ENCODE results near the gene QRICH1. TPM values are rescaled to one million over a fixed set of nuclear protein-coding genes. Genes with fewer than 3 reads are reported as not detected.
A peak's percentile ranks its signal among the peaks of the same experiment; 100 is the strongest.

The QRICH1 gene
- total and polyA plus RNA-seq, 2 of the 13 experiments (the other 11 are each of a cell fraction or from before 2014, with no cell fraction given) = 52.6 to 102 TPM

GRCh38 chr3:49132437-49133225 is 38.8 kb upstream of the QRICH1 start, which contains the start of gene LAMB2 (continued):
- TF ChIP-seq NR1H2 (CRISPR knock-in tag; IDR thresholded peaks at IDR 0.05; ENCODE audit: borderline replicate concordance, low read depth) (no peak), GMEB1 (CRISPR knock-in tag; IDR thresholded peaks at IDR 0.05; ENCODE audit: borderline replicate concordance) (0 out of 2 replicates have a peak, but pooled peaks have one; percentile 34), SALL1 (CRISPR knock-in tag; IDR thresholded peaks at IDR 0.05) (peak; percentile 66), ZNF281 (CRISPR knock-in tag; IDR thresholded peaks at IDR 0.05; ENCODE audit: borderline replicate concordance) (peak; percentile 45; the same call in 1 of the 2 replicates), SP2 (CRISPR knock-in tag; IDR thresholded peaks at IDR 0.05) (no peak), MED8 (CRISPR knock-in tag; IDR thresholded peaks at IDR 0.05; ENCODE audit: insufficient replicate concordance) (no peak), DR1 (CRISPR knock-in tag; IDR thresholded peaks at IDR 0.05) (peak; percentile 54; the same call in 1 of the 2 replicates), ZBTB7A (CRISPR knock-in tag; IDR thresholded peaks at IDR 0.05) (peak; percentile 26; the same call in 1 of the 2 replicates), ZNF777 (CRISPR knock-in tag; IDR thresholded peaks at IDR 0.05) (peak; percentile 80), KLF12 (CRISPR knock-in tag; IDR thresholded peaks at IDR 0.05; ENCODE audit: borderline replicate concordance) (0 out of 2 replicates have a peak, but pooled peaks have one; percentile 68), MXD1 (CRISPR knock-in tag; IDR thresholded peaks at IDR 0.05) (peak; percentile 71), POLR2G (IDR thresholded peaks at IDR 0.05; ENCODE audit: low read depth, low read length) (peak; percentile 82), NFKB2 (CRISPR knock-in tag; IDR thresholded peaks at IDR 0.05; ENCODE audit: borderline replicate concordance) (peak; percentile 69; the same call in 1 of the 2 replicates), MIER3 (CRISPR knock-in tag; IDR thresholded peaks at IDR 0.05; ENCODE audit: borderline replicate concordance) (peak; percentile 34; the same call in 1 of the 2 replicates), ATF4 (CRISPR knock-in tag; IDR thresholded peaks at IDR 0.05) (peak in 1 of 2 experiments; percentile 40; a peak in 1 of 4 replicates), ZNF333 (CRISPR knock-in tag; IDR thresholded peaks at IDR 0.05; ENCODE audit: borderline replicate concordance) (peak; percentile 94; the same call in 1 of the 2 replicates), HDAC1 (CRISPR knock-in tag; IDR thresholded peaks at IDR 0.05) (peak; percentile 73; the same call in 1 of the 2 replicates), ISL2 (CRISPR knock-in tag; IDR thresholded peaks at IDR 0.05) (no peak), KDM3A (CRISPR knock-in tag; IDR thresholded peaks at IDR 0.05; ENCODE audit: low read depth) (peak; percentile 63; the same call in 1 of the 2 replicates)
- TF ChIP-seq, protein P1, sequence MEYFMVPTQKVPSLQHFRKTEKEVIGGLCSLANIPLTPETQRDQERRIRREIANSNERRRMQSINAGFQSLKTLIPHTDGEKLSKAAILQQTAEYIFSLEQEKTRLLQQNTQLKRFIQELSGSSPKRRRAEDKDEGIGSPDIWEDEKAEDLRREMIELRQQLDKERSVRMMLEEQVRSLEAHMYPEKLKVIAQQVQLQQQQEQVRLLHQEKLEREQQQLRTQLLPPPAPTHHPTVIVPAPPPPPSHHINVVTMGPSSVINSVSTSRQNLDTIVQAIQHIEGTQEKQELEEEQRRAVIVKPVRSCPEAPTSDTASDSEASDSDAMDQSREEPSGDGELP (IDR thresholded peaks at IDR 0.05; ENCODE audit: borderline replicate concordance, low read depth) = peak; percentile 3; the same call in 1 of the 2 replicates

Measured in HepG2 (cell line).